D721Med (cell line): ENCODE data around the gene PIKFYVE.

ENCODE experiments used
- DNase-seq: peaks from one replicate; pipeline ENCODE4 v3.0.0; 2011; ENCODE audit warnings: low spot score; ENCODE audit not compliant: insufficient read length
- FAIRE-seq: peaks from 2 replicates; lab custom pipeline; 2011; peaks lifted over from hg19 to GRCh38; lab: Jason Lieb, UNC
- TF ChIP-seq, protein P1 (sequence below): IDR thresholded peaks from 2 replicates; pipeline ENCODE4 v1.5.1; 2012; ENCODE audit warnings: mild to moderate bottlenecking, control low read depth; ENCODE audit not compliant: insufficient read depth; ENCODE audit errors: missing control alignments

The PIKFYVE gene

DNA sequence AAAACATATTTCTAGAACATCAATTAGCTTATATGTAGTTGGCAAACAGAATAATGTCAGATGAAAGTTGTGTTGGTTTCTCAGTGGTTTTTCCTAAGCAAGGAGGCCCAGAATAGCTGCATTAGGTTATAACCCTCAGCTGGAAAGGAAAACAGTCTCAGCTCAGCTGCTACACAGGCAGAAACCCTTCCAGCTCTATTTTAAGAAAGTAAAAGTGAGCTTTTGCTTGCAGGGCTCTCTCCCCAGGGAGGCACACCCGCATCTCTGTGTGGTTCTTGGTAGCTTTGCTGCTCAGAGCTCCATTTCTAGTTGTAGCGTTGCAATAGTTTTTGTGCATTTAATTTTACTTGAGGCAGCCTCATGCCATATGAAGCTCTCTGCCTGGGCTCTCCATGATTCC is 54.6 kb downstream of the PIKFYVE start:
- TF ChIP-seq, protein P1, sequence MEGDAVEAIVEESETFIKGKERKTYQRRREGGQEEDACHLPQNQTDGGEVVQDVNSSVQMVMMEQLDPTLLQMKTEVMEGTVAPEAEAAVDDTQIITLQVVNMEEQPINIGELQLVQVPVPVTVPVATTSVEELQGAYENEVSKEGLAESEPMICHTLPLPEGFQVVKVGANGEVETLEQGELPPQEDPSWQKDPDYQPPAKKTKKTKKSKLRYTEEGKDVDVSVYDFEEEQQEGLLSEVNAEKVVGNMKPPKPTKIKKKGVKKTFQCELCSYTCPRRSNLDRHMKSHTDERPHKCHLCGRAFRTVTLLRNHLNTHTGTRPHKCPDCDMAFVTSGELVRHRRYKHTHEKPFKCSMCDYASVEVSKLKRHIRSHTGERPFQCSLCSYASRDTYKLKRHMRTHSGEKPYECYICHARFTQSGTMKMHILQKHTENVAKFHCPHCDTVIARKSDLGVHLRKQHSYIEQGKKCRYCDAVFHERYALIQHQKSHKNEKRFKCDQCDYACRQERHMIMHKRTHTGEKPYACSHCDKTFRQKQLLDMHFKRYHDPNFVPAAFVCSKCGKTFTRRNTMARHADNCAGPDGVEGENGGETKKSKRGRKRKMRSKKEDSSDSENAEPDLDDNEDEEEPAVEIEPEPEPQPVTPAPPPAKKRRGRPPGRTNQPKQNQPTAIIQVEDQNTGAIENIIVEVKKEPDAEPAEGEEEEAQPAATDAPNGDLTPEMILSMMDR, result no peak
- FAIRE-seq (no peak), DNase-seq (no peak)

- TF ChIP-seq, protein P1, result no peak
- FAIRE-seq (no peak), DNase-seq (no peak)
Measured at GRCh38 chr2:208326016-208326415, 60.0 kb downstream of the PIKFYVE start.

- TF ChIP-seq, protein P1, result no peak
- DNase-seq, result no peak
- FAIRE-seq, result no peak
Measured at GRCh38 chr2:208329485-208329884, 63.4 kb downstream of the PIKFYVE start.

GRCh38 chr2:208334230-208334629 is 68.2 kb downstream of the PIKFYVE start:
- no peak for DNase-seq
- TF ChIP-seq, protein P1, result no peak
- no peak for FAIRE-seq

DNA sequence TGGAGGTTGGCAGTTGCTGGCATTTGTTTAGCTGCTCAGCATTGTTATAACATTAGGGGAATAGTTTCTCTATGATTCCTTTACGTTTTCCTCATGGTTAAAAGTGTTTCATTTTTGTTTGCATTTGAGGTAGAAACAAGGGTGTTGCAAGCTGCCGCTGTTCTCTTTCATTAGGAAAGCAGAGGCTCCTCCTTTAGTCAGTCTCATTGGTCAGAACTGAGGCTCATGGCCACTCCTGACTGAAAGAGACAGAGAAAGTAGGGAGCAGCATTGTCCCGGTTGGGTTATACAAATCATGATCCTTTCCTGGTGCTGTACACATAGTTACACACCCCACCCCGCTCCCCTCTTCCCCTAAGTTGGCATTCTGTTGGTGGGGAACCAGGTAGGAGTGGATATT is 80.7 kb downstream of the PIKFYVE start:
- FAIRE-seq (no peak), DNase-seq (no peak)
- TF ChIP-seq, protein P1, result no peak

DNA sequence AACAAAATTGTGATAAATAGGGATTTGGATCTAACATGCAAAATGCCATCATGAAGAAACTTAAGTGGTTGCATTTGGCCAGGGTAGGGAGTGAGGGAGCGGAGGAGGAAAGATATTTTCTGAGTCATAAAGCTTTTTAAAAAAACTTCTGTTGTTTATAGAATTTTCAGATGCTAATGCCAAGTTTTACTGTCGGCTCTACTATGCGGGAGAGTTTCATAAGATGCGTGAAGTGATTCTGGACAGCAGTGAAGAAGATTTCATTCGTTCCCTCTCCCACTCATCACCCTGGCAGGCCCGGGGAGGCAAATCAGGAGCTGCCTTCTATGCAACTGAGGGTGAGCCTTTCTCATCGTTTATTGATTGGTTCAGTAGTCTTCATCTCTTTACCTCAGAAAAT is 84.6 kb downstream of the PIKFYVE start:
- DNase-seq (no peak), FAIRE-seq (no peak)
- TF ChIP-seq, protein P1, result no peak

DNA sequence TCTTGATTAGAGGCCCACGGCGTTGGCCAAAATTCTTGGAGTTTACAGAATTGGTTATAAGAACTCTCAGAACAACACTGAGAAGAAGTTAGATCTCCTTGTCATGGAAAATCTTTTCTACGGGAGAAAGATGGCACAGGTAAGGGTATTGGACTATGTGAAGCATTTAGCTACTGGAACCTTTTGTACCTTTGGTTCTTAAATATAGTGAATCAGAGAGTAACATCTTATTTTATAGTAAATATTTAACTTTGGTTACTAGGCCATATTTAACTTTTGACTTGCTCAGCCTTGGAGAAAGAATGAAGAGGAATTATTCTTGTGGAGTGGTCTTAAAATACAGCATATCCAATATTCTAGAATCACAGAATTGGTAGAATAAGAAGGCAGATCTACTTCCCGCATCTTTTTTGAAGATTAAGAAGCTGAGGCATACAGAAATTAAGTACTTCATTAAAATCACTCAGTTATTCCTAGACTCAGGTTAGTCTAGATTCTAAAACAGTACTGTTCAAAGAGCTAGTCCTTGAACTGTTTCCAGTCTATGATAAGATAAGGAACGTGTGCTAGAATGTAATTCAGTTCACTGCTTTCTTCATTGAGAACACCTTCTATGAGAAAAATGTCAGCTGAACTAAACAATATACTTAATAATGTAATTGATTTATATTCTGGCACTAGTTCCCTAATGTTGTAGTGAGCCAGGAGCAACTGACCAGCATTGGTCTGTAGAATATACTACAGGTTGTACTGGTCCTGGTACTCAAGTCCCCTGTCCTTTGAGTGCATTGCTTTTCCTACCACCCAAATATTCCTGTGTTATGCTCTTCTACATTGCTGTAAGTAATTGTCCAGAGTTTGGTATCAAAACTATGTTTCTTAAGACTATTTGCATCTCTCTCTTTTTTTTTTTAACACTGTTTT is 86.9 kb downstream of the PIKFYVE start:
- no peak for FAIRE-seq
- TF ChIP-seq, protein P1, result no peak
- DNase-seq, result no peak
